GM04504 (cell line): ENCODE data around the gene MAVS.

Source experiments
- DNase-seq: peaks from one replicate; pipeline ENCODE4 v3.0.0-alpha.2; 2012; ENCODE audit warnings: low read depth

MAVS gene

GRCh38 chr20:3911956-3912355 lies 65.3 kb downstream of the MAVS start:
- DNase-seq, result no peak

- DNase-seq, result no peak
These were observed 67.8 kb downstream of the MAVS start for GRCh38 chr20:3914446-3914845.

- no peak for DNase-seq
These were observed 69.1 kb downstream of the MAVS start for GRCh38 chr20:3915691-3916090.

- DNase-seq, result no peak
These were observed 69.7 kb downstream of the MAVS start for GRCh38 chr20:3916364-3916763.

GRCh38 chr20:3919352-3919751 lies 72.7 kb downstream of the MAVS start:
- no peak for DNase-seq

- DNase-seq, result no peak
These were observed 75.8 kb downstream of the MAVS start for GRCh38 chr20:3922223-3922982.

GRCh38 chr20:3922983-3923339 lies 76.3 kb downstream of the MAVS start:
- DNase-seq, result no peak

- no peak for DNase-seq
These were observed 77.2 kb downstream of the MAVS start for GRCh38 chr20:3923818-3924217.

- no peak for DNase-seq
These were observed 77.9 kb downstream of the MAVS start for GRCh38 chr20:3924304-3925112.

- DNase-seq, result no peak
These were observed 78.6 kb downstream of the MAVS start for GRCh38 chr20:3925113-3925695.
